A549 (cell line): ENCODE measurements around the gene SEPTIN1.
A peak's percentile ranks its signal among the peaks of the same experiment; 100 is the strongest.

Source experiments
- CTCF ChIP-seq: fragments of >200 bp; sonication (Bioruptor Twin); formaldehyde crosslinking; IDR thresholded peaks from 3 replicates; pipeline ENCODE4 v1.5.1; 2016
- EP300 ChIP-seq, 2 experiments: fragments of >200 bp; sonication (Bioruptor Twin); formaldehyde crosslinking; IDR thresholded peaks; 2 replicates in 1 of 2; 3 replicates in 1 of 2; pipeline ENCODE4 v1.6.1; 2016 to 2017
- ESRRA ChIP-seq: fragments of 150-350 bp; IDR thresholded peaks from 2 replicates; pipeline ENCODE4 v1.6.1; 2014; ENCODE audit warnings: mild to moderate bottlenecking, low read length, borderline replicate concordance
- MAX ChIP-seq: IDR thresholded peaks from 2 replicates; pipeline ENCODE4 v1.6.1; 2012
- MYC ChIP-seq: IDR thresholded peaks from 2 replicates; pipeline ENCODE4 v1.6.1; 2012; ENCODE audit warnings: mild to moderate bottlenecking, inconsistent platforms, low read length, improper control_type of control experiment, borderline replicate concordance
- POLR2A ChIP-seq: IDR thresholded peaks from 2 replicates; pipeline ENCODE4 v1.6.1; 2012; ENCODE audit warnings: mild to moderate bottlenecking, low read length
- RCOR1 ChIP-seq: fragments of 150-350 bp; IDR thresholded peaks from 2 replicates; pipeline ENCODE4 v1.6.1; 2014; ENCODE audit warnings: antibody characterized with exemption, low read length, low read depth
- SREBF2 ChIP-seq: fragments of 450-650 bp; IDR thresholded peaks from 2 replicates; pipeline ENCODE4 v1.6.1; 2014; ENCODE audit warnings: mild to moderate bottlenecking, moderate library complexity
- USF2 ChIP-seq: fragments of 450-650 bp; IDR thresholded peaks from 2 replicates; pipeline ENCODE4 v1.6.1; 2014; ENCODE audit warnings: antibody characterized with exemption
- ZNF302 ChIP-seq: fragments of 250-450 bp; sonication (Bioruptor Pico); IDR thresholded peaks from 2 replicates; pipeline ENCODE4 v1.9.0; 2021; ENCODE audit warnings: inconsistent platforms, mild to moderate bottlenecking, moderate library complexity
- TF ChIP-seq, protein P1 (sequence below): IDR thresholded peaks from 2 replicates; pipeline ENCODE4 v1.6.1; 2012

- TF ChIP-seq EP300 (IDR thresholded peaks at IDR 0.05) (no peak; a peak in 1 of 5 replicates), ESRRA (no peak), MYC (0 out of 2 replicates have a peak, but pooled peaks have one; percentile 15), POLR2A (0 out of 2 replicates have a peak, but pooled peaks have one; percentile 31), MAX (peak; percentile 95), CTCF (no peak), ZNF302 (CRISPR knock-in tag) (no peak), RCOR1 (no peak), SREBF2 (no peak), USF2 (peak; percentile 94)
- TF ChIP-seq, protein P1, sequence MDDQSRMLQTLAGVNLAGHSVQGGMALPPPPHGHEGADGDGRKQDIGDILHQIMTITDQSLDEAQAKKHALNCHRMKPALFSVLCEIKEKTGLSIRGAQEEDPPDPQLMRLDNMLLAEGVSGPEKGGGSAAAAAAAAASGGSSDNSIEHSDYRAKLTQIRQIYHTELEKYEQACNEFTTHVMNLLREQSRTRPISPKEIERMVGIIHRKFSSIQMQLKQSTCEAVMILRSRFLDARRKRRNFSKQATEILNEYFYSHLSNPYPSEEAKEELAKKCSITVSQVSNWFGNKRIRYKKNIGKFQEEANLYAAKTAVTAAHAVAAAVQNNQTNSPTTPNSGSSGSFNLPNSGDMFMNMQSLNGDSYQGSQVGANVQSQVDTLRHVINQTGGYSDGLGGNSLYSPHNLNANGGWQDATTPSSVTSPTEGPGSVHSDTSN, result peak; percentile 50; the same call in 1 of the 2 replicates
Measured at GRCh38 chr16:30355144-30355953, 27.0 kb downstream of the SEPTIN1 start, which contains the start of gene CD2BP2.
